Sigmoid colon (tissue), 7 donors: ENCODE results near the gene SLC13A3. TPM values are rescaled to one million over a fixed set of nuclear protein-coding genes. Genes with fewer than 3 reads are reported as not detected.

Experiments used
- DNase-seq: peaks from one replicate; pipeline ENCODE4 v3.0.0-alpha.2; 2019
- H3K27ac ChIP-seq, 4 donors: fragments of 200-600 bp; sonication (generic); one replicate each; pipeline ENCODE4 v1.5.1; 2016 to 2019; ENCODE audit warnings: mild to moderate bottlenecking in 1 of 4
- H3K27me3 ChIP-seq, 3 donors: fragments of 200-600 bp; sonication (generic); one replicate each; pipeline ENCODE4 v1.5.1; 2019; ENCODE audit warnings: mild to moderate bottlenecking in 1 of 3
- H3K36me3 ChIP-seq, 4 donors: fragments of 200-600 bp; sonication (generic); one replicate each; pipeline ENCODE4 v1.5.1; 2016 to 2019
- H3K4me1 ChIP-seq, 4 donors: fragments of 200-600 bp; sonication (generic); one replicate each; pipeline ENCODE4 v1.5.1; 2017 to 2019
- H3K4me3 ChIP-seq, 4 donors: fragments of 200-600 bp; sonication (generic); one replicate each; pipeline ENCODE4 v1.5.1; 2017 to 2019; ENCODE audit warnings: mild to moderate bottlenecking in 2 of 4, moderate library complexity in 1 of 4
- H3K9me3 ChIP-seq, 4 donors: fragments of 200-600 bp in 3 of 4; sonication (generic) in 3 of 4; one replicate each; pipeline versions ENCODE4 v1.5.1 to v1.6.1; 2013 to 2019
- CTCF ChIP-seq, 4 experiments: fragments of 450-650 bp in 3 of 4; fragments of 200-600 bp in 1 of 4; IDR thresholded peaks; one replicate each; pipeline ENCODE4 v1.5.1; 2016 to 2019; ENCODE audit warnings: antibody characterized with exemption in 4 of 4, mild to moderate bottlenecking in 3 of 4, moderate library complexity in 2 of 4
- EP300 ChIP-seq, 4 donors: sonication (generic); formaldehyde crosslinking; IDR thresholded peaks; one replicate each; pipeline ENCODE4 v1.6.1; 2017; ENCODE audit warnings: antibody characterized with exemption in 4 of 4
- POLR2A ChIP-seq, 2 donors: fragments of 450-650 bp; IDR thresholded peaks; one replicate each; pipeline ENCODE4 v1.6.1; 2016; ENCODE audit warnings: antibody characterized with exemption in 2 of 2, mild to moderate bottlenecking in 2 of 2, moderate library complexity in 2 of 2
- POLR2AphosphoS5 ChIP-seq, 4 donors: sonication (generic); formaldehyde crosslinking; IDR thresholded peaks; one replicate each; pipeline ENCODE4 v1.6.1; 2017; ENCODE audit warnings: antibody characterized with exemption in 4 of 4
- WGBS, 2 donors: extraction: QIAGEN DNeasy Blood & Tissue Kit; methylation state at CpG; one replicate each; pipeline ENCODE4 v1.1.7; 2013; 5-methylcytosine and 5-hydroxymethylcytosine counted together
- intact Hi-C: fragments of 100-400 bp; cut with DNase I; formaldehyde crosslinking; loops from one replicate; pipeline ENCODE4 v1.15.1; 2023
- polyA plus RNA-seq, 3 donors: library from polyadenylated mRNA; stranded (reverse); fragments of 200-250 nt; gene quantifications; one replicate each; pipeline ENCODE4 v1.2.3, GENCODE V29; 2013
- total RNA-seq, 4 donors: library from RNA; depleted of rRNA; stranded (reverse); fragments of >200 nt; gene quantifications; one replicate each; pipeline ENCODE4 v1.1.0, GENCODE V29; 2016
- donor health status: healthy with polysubstance abuse.
- donor health status: Bipolar disorder and iron deficiency.
- donor health status: healthy.

The SLC13A3 gene
- total and polyA plus RNA-seq, 7 donors = 0.48 to 4.2 (median 1.1) TPM; not detected in 2

- Histone ChIP-seq H3K27ac (no peak overlapping the region), H3K4me1 (no peaks in the 10 kb centered on the region), H3K36me3 (peaks cover 0 to 3% (median 0%) of the 10 kb centered on the region in 4 donors), H3K27me3 (no peaks in the 10 kb centered on the region), H3K4me3 (no peak overlapping the region), H3K9me3 (no peaks in the 10 kb centered on the region)
- intact Hi-C loops = no loop called here
- 32 to 77% methylated on average over 3 of the region's 3 CpGs for WGBS, 2 donors
- DNase-seq = no peak
- TF ChIP-seq EP300 (IDR thresholded peaks at IDR 0.05) (no peak), CTCF (IDR thresholded peaks at IDR 0.05) (no peak), POLR2AphosphoS5 (IDR thresholded peaks at IDR 0.05) (no peak), POLR2A (IDR thresholded peaks at IDR 0.05) (no peak)
These were observed 14.3 kb upstream of the SLC13A3 start for GRCh38 chr20:46665602-46666001.

DNA sequence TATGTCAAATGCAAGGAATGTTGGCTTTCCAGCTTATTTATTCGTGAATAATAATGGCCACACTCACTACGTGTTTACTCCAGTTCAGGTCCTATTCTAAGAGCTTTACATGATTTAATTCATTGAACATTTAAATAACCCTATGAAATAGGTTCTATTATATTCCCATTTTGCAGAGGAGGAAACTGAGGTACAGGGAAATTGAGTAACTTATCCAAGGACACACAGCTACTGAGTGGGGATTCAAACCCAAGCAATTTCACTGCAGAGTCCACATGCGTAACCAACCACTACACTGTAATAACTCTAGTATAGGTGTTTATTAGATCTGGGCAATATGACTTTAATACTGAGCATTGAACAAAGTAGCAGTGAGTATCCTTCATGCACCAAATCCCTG, 12.3 kb upstream of the SLC13A3 start:
- intact Hi-C loops = no loop called here
- H3K36me3 ChIP-seq = no peaks in the 10 kb centered on the region
- H3K4me3 ChIP-seq = no peak overlapping the region
- no peaks in the 10 kb centered on the region for H3K27me3 ChIP-seq
- H3K9me3 ChIP-seq = no peaks in the 10 kb centered on the region
- WGBS, 2 donors = 92 to 95% methylated on average over 3 of the region's 3 CpGs
- TF ChIP-seq EP300 (IDR thresholded peaks at IDR 0.05) (no peak), CTCF (IDR thresholded peaks at IDR 0.05) (no peak), POLR2AphosphoS5 (IDR thresholded peaks at IDR 0.05) (no peak), POLR2A (IDR thresholded peaks at IDR 0.05) (no peak)
- no peak for DNase-seq
- H3K4me1 ChIP-seq = no peaks in the 10 kb centered on the region
- no peak overlapping the region for H3K27ac ChIP-seq

DNA sequence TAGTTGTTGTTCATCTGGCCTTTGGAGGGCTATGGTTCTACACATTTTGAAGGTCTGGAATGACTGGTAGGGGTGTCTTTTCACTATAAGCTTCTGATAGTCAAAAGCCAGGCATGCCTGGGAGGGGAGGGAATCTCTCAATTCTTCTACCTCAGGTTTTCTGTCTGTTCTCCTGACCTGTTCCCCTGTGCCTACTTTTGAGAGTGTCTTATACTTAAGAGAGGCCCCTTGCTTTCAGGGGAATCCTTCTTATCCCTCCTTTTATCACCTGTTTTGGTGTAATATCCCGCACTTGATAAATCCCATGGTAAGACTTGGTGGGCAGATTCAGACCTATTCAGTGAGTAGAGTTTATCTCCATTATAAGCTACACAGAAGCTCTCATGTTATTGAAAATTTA, 10.4 kb upstream of the SLC13A3 start:
- Histone ChIP-seq H3K36me3 (no peaks in the 10 kb centered on the region), H3K27me3 (no peaks in the 10 kb centered on the region), H3K4me3 (no peak overlapping the region), H3K4me1 (no peaks in the 10 kb centered on the region), H3K27ac (no peak overlapping the region), H3K9me3 (no peaks in the 10 kb centered on the region)
- TF ChIP-seq POLR2AphosphoS5 (IDR thresholded peaks at IDR 0.05) (no peak), EP300 (IDR thresholded peaks at IDR 0.05) (no peak), POLR2A (IDR thresholded peaks at IDR 0.05) (no peak), CTCF (IDR thresholded peaks at IDR 0.05) (no peak)
- DNase-seq = no peak
- WGBS, 2 donors = 96% methylated on average over 1 of the region's 1 CpG
- intact Hi-C loops = no loop called here

- Histone ChIP-seq H3K36me3 (no peaks in the 10 kb centered on the region), H3K4me3 (no peak overlapping the region), H3K27me3 (no peaks in the 10 kb centered on the region), H3K4me1 (no peaks in the 10 kb centered on the region), H3K27ac (no peak overlapping the region), H3K9me3 (no peaks in the 10 kb centered on the region)
- DNase-seq = no peak
- intact Hi-C loops = no loop called here
- TF ChIP-seq CTCF (IDR thresholded peaks at IDR 0.05) (no peak), EP300 (IDR thresholded peaks at IDR 0.05) (no peak), POLR2A (IDR thresholded peaks at IDR 0.05) (no peak), POLR2AphosphoS5 (IDR thresholded peaks at IDR 0.05) (no peak)
- WGBS, 2 donors = 87 to 88% methylated on average over 4 of the region's 4 CpGs
These were observed 9.2 kb upstream of the SLC13A3 start for GRCh38 chr20:46660487-46660886.

DNA sequence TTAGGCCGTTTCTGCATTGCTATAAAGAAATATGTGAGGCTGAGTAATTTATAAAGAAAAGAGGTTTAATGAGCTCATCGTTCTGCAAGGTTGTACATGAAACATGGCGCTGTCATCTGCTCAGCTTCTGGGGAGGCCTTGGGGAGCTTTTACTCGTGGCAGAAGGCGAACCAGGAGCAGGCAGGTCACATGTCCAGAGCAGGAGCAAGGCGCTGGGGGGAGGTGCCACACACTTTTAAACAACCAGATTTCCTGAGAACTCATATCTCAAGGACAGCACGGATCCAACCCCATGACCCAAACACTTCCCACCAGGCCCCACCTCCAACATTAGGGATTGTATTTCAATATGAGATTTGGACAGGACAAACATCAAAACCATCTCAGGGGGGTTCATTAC, 6.4 kb upstream of the SLC13A3 start:
- intact Hi-C loops = no loop called here
- no peaks in the 10 kb centered on the region for H3K4me1 ChIP-seq
- peaks cover 0 to 22% (median 0%) of the 10 kb centered on the region in 3 donors for H3K27me3 ChIP-seq
- peak; percentile 40 for DNase-seq
- H3K9me3 ChIP-seq = no peaks in the 10 kb centered on the region
- 75 to 84% methylated on average over 7 of the region's 7 CpGs for WGBS, 2 donors
- H3K36me3 ChIP-seq = no peaks in the 10 kb centered on the region
- no peak for TF ChIP-seq EP300 (IDR thresholded peaks at IDR 0.05)
- no peak for TF ChIP-seq POLR2AphosphoS5 (IDR thresholded peaks at IDR 0.05)
- no peak for TF ChIP-seq POLR2A (IDR thresholded peaks at IDR 0.05)
- no peak for TF ChIP-seq CTCF (IDR thresholded peaks at IDR 0.05)
- H3K4me3 ChIP-seq = no peak overlapping the region
- no peak overlapping the region for H3K27ac ChIP-seq
